ENCODE results near the gene INTS3. TPM values are rescaled to one million over a fixed set of nuclear protein-coding genes. Genes with fewer than 3 reads are reported as not detected.

The INTS3 gene
- polyA plus RNA-seq, 12 donors = 34.5 to 239 (median 37.6) TPM

DNA sequence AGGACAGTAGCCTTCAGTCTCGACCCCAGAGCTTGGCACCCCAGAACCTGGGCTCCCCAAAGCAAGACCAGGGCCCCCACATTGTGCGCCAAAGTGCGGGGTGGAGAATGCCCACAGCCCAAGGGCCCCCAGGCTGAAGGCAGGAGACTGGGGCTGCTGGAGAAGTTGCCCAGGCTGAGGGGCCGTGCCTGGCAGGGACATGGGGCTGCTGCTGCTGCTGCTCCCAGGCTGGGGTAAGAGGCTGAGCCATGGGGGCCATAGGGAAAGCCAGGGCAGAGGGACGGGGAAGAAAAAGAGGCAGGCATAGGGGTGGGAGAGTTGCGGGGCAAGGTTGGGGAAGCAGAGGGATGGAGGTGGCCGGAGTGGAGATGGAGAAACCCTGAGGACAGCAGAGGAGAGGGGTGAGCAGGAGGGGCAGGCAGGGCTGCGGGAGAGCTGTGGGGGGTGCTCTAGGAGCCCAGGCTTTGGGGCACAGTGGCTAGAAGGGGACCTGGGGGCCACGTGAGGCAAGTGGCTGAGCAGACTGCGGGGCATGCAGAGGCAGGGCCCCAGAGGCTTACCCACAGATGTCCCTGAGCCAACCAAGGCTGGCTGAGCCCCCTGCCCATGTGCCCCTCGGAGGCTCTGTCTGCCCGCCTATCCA is 66.2 kb downstream of the INTS3 start:
- no peak for DNase-seq

GRCh38 chr1:153794624-153795329 is 66.9 kb downstream of the INTS3 start:
- no peak for DNase-seq

- DNase-seq = no peak
Observed at GRCh38 chr1:153795330-153795837, 67.5 kb downstream of the INTS3 start.

DNA sequence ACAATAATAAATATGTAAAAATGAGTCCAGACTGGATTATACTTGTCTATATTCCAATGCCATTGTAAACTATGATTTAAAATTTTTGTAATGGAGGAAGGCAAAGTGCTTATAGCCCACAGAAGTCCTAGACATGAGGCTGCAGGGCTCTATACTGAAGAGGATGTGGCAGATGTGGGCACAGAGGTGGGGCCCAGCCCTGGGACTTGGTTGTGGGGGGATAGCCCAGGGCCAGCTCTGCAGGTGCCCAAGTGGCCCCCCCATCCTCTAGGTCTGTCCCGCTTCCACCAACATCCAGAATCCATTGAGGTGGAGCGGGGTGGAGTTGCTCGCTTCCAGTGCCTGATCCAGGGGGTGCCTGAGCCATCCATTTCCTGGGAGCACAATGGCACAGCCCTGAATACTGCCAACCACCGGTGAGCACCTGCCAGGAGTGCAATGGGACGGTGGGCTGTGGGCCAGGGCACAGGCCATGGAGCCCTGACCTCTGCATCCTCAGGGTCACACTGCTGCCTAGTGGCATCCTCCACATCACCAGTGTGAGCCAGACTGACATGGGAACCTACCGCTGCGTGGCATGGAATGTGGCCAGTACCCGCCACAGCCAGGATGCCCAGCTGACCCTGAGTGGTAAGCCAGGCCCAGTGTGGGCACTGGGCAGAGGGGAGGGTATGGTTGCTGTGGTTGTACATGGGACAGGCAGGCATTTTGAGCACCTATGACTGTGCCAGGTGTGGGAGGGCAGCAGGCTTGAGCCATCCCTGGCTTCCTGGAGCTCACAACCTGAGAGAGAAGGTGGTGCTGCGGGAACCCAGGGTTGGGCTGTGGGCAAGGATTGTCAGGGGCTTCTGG is 68.3 kb downstream of the INTS3 start:
- DNase-seq = no peak

GRCh38 chr1:153796786-153797659 is 69.2 kb downstream of the INTS3 start:
- peak; percentile 70 for DNase-seq

- DNase-seq = no peak
Observed at GRCh38 chr1:153798468-153798780, 70.6 kb downstream of the INTS3 start.

DNA sequence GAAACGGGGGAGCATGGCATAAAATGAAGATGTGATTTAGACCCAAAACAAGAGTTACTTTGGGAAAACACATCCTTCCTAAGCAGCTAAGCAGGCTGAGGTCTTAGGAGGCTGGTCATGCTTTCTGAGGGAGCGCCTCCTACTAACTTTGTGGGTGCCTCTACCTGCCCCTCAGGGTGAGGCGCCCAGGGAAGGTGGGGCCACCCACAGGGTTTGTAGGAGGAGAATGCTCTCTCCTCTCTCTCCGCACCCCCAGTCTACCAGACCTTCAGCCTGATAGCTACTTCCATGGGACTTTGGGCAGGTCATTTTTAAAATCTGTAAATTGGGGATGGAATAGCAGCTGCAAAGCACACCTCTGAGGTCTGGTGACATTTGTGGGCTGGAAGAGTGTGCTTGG is 71.2 kb downstream of the INTS3 start:
- DNase-seq = no peak

GRCh38 chr1:153799566-153800465 is 72.0 kb downstream of the INTS3 start:
- DNase-seq = no peak

DNA sequence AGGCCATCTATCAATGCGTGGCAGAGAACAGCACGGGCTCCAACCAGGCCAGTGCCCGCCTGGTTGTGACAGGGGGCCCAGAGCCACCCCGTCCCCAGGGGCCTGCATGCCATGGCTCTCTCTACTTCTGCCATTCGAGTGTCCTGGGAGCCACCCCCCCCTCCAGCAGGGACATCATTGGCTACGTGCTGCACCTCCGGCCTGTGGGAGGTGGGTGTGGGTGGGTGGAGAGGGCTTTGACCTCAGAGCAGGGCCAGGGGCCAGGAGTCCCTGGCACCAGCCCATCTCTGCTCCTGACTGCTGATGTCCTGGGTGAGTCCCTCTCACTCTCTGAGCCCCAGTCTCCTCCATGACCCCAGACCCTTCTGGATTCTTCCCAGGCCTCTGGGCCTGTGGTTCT is 72.7 kb downstream of the INTS3 start:
- DNase-seq = no peak

- DNase-seq = no peak
Observed at GRCh38 chr1:153801028-153801625, 73.3 kb downstream of the INTS3 start.

- DNase-seq = no peak
Observed at GRCh38 chr1:153801786-153802697, 74.2 kb downstream of the INTS3 start.

DNA sequence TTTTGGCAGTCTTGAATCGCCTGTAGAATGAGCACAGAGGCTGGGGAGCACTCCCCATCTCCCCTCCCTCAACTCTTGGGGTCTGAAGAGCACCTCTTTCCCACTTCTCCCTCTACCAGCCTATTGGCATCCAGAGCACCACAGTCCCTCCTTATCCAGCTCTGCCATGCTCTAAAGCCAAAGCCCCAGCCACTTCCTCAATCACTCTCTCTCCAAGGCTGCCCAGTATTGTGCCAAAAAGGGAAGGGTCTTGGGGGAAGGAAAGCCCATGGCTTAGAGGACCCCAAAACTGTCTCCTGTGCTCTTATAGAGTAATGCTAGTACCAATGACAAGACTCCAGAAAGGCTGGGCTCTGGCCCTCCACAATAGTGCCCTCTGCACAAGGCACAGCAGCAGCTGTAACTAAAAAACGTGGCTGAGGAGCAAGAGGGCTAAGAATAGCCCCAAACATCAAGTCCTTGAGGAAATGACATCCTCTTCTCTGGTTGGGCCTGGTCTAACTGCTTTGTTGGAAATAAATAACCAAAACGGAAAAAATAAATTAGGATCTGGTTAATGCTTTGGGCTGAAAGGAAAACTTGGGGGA is 75.7 kb downstream of the INTS3 start:
- no peak for DNase-seq

- DNase-seq = no peak
Observed at GRCh38 chr1:153804112-153804511, 76.3 kb downstream of the INTS3 start.

GRCh38 chr1:153805042-153805745 is 77.3 kb downstream of the INTS3 start:
- DNase-seq = peak; percentile 32

DNA sequence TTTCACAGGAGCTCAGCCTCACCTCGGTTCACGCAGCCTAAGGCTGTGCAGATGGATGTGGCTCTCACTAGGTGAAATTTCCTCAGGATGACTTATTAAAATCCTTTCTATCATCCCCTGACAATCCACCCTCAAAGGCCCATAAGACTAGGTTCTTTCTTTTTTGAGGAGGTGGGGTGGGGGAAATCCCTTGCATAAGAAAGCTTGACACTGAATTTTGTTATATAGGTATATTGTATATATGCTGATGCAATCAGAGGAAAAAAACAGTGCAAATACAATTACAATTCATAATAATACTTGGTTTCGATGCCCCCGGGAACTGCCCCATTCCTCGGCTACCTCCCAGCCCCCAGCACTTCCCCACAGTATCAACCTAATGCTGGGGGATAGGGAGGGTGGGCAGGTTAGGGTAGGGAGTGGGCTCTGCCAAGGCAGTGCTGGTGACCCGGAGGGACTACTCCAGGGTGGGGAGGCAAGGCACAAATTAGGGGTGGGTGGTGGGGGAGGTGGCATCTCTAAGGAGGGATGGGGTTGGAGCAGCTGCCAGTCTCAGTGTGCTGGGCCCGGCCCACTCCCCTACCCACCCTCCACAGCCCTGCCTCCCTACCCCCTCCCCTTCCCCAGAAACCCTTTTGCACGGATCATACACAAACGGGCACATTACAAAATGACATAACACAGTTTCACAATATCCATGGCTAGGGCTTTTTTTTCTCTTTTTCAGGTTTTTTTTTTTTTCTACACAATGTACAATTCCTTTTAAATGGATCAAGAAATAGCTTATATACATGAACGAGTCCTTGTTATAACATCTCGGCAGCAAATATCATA is 78.3 kb downstream of the INTS3 start:
- no peak for DNase-seq

DNA sequence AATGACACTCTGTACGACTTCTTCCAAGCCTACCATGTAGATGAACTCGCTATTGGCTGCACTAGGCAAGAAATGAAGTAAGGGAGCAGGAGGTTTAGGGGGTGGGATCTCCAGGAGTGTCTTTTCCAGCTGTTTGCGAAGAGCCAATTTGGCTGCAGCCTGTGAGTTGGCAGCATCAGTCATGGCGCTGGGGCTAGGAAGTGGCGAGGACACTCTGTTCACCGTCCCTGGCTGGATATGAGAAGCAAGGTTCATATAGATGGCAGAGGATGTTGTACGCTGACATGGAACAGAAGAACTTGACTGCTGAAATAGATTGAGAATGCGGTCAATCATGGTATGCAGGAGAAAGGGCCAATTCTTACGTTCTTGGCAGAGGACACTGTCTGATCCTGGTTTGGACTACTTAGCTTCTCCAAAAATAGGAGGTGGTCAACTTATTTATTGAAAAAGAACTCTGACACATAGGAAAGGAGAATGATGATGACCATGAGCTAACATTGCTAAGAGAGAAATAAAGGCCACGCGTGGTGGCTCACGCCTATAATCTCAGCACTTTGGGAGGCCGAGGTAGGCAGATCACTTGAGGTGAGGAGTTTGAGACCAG is 88.5 kb downstream of the INTS3 start:
- DNase-seq = peak; percentile 29

DNA sequence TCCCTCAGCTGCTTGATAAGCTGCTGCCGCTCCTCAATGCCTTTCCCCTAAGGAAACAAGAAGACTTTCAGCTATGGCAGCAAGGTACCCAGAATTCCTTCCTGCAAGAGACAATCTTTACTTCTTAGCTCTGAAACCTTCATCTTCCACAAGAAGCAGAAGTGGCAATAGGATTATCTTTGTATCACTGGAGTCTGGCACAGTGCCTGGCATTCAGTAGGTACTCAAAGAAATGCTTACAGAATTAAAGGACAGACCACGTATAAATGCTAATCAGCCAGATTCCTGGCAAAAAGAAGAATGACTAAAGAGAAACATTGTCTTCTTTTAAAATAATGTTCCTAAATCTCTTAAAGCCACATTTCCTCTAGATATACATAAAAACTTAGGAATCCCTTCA is 91.0 kb downstream of the INTS3 start:
- no peak for DNase-seq

All from muscle of arm (tissue), 12 donors.